ENCODE data around the gene RAD52. TPM values are rescaled to one million over a fixed set of nuclear protein-coding genes. Genes with fewer than 3 reads are reported as not detected.
A peak's percentile ranks its signal among the peaks of the same experiment; 100 is the strongest.

The RAD52 gene
- polyA plus RNA-seq, 1 donor from 2014 or later: 25.5 TPM

GRCh38 chr12:997505-997904 lies 48.0 kb upstream of the RAD52 start:
- Histone ChIP-seq H3F3A (ENCODE audit: insufficient read depth, low read length, poor library complexity, severe bottlenecking) (no peaks in the 10 kb centered on the region), H3K9me2 (ENCODE audit: insufficient read depth, low read length) (no peaks in the 10 kb centered on the region), H3K9me3 (ENCODE audit: low read length) (no peaks in the 10 kb centered on the region), H3K9ac (ENCODE audit: low read length) (no peak overlapping the region), H3K4me2 (ENCODE audit: low read length) (no peak overlapping the region), H3K27me3 (ENCODE audit: insufficient read depth, low read depth, low read length) (no peaks in the 10 kb centered on the region), H4K20me1 (ENCODE audit: insufficient read depth) (no peaks in the 10 kb centered on the region), H3K36me3 (ENCODE audit: insufficient read depth, low read length) (peaks cover 4% of the 10 kb centered on the region), H3K4me3 (ENCODE audit: low read length) (no peak overlapping the region), H2AFZ (ENCODE audit: low read depth, low read length) (no peak overlapping the region), H3K79me2 (replicated peaks; ENCODE audit: insufficient read depth, low read length) (peaks cover 34% of the 10 kb centered on the region), H3K27ac (ENCODE audit: low read length) (no peak overlapping the region)
- no peak for TF ChIP-seq EZH2 (IDR thresholded peaks at IDR 0.05; ENCODE audit: borderline replicate concordance, insufficient read depth, low read length, poor library complexity, severe bottlenecking)
- TF ChIP-seq SMC3 (conservative IDR thresholded peaks at IDR 0.05; ENCODE audit: poor library complexity): no peak

DNA sequence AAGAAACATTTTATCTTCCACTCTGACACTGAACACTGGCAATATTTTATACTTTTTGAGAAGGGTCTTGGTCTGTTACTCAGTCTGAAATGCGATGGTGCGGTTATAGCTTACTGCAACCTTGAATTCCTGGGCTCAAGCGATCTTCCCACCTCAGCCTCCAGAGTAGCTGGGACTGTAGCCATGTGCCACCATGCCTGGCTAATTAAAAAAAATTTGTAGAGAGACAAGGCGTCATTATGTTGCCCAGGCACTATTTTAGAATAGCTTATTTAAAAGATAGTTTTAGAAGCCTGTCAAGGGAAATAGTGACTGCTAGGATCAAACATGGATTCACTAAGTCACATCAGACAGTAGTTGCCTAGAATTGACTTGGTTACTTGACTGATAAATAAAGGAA lies 47.4 kb upstream of the RAD52 start:
- Histone ChIP-seq H3K9ac (ENCODE audit: low read length) (no peak overlapping the region), H4K20me1 (ENCODE audit: insufficient read depth) (no peaks in the 10 kb centered on the region), H2AFZ (ENCODE audit: low read depth, low read length) (no peak overlapping the region), H3K36me3 (ENCODE audit: insufficient read depth, low read length) (peaks cover 4% of the 10 kb centered on the region), H3K79me2 (replicated peaks; ENCODE audit: insufficient read depth, low read length) (peaks cover 38% of the 10 kb centered on the region), H3K27me3 (ENCODE audit: insufficient read depth, low read depth, low read length) (no peaks in the 10 kb centered on the region), H3K9me2 (ENCODE audit: insufficient read depth, low read length) (no peaks in the 10 kb centered on the region), H3F3A (ENCODE audit: insufficient read depth, low read length, poor library complexity, severe bottlenecking) (no peaks in the 10 kb centered on the region), H3K27ac (ENCODE audit: low read length) (no peak overlapping the region), H3K4me2 (ENCODE audit: low read length) (no peak overlapping the region), H3K9me3 (ENCODE audit: low read length) (no peaks in the 10 kb centered on the region), H3K4me3 (ENCODE audit: low read length) (no peak overlapping the region)
- no peak for TF ChIP-seq MXI1 (conservative IDR thresholded peaks at IDR 0.05; ENCODE audit: poor library complexity, severe bottlenecking)
- TF ChIP-seq TAF1 (IDR thresholded peaks at IDR 0.05; ENCODE audit: low read depth): no peak

DNA sequence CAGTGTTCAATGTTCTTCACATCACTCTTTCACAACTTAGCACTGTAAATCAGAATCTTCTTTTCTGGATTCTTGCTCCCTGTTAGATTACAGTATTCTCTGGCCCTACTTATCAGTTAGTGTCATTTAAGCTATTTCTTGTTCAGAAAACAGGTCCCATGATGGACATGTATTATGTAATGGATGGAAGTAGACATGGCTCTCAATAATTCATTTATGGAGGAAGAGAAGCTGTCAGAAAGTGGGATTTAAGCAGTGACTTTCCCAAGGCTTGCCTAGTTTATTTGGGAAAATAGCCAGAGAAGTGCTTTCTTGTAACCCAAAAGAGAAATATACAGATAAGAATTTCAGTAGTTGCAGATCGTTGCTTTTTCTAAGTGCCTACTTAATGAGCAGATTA lies 43.2 kb upstream of the RAD52 start:
- no peaks in the 10 kb centered on the region for H3K27me3 ChIP-seq (ENCODE audit: insufficient read depth, low read depth, low read length)
- H3F3A ChIP-seq (ENCODE audit: insufficient read depth, low read length, poor library complexity, severe bottlenecking): no peaks in the 10 kb centered on the region
- peaks cover 52% of the 10 kb centered on the region for H3K79me2 ChIP-seq (replicated peaks; ENCODE audit: insufficient read depth, low read length)
- H3K9ac ChIP-seq (ENCODE audit: low read length): no peak overlapping the region
- no peak for TF ChIP-seq EP300 (conservative IDR thresholded peaks at IDR 0.05; ENCODE audit: poor library complexity, severe bottlenecking)
- TF ChIP-seq MXI1 (conservative IDR thresholded peaks at IDR 0.05; ENCODE audit: poor library complexity, severe bottlenecking): no peak
- TF ChIP-seq POLR2AphosphoS5 (IDR thresholded peaks at IDR 0.05): no peak
- no peak for TF ChIP-seq EZH2 (IDR thresholded peaks at IDR 0.05; ENCODE audit: borderline replicate concordance, insufficient read depth, low read length, poor library complexity, severe bottlenecking)
- TF ChIP-seq TAF1 (IDR thresholded peaks at IDR 0.05; ENCODE audit: low read depth): no peak
- no peaks in the 10 kb centered on the region for H4K20me1 ChIP-seq (ENCODE audit: insufficient read depth)
- no peaks in the 10 kb centered on the region for H3K9me2 ChIP-seq (ENCODE audit: insufficient read depth, low read length)
- H3K36me3 ChIP-seq (ENCODE audit: insufficient read depth, low read length): no peaks in the 10 kb centered on the region
- H3K27ac ChIP-seq (ENCODE audit: low read length): no peak overlapping the region
- no peaks in the 10 kb centered on the region for H3K9me3 ChIP-seq (ENCODE audit: low read length)
- no peak overlapping the region for H2AFZ ChIP-seq (ENCODE audit: low read depth, low read length)
- peak overlapping the region; percentile 75 for H3K4me3 ChIP-seq (ENCODE audit: low read length)
- H3K4me2 ChIP-seq (ENCODE audit: low read length): peak overlapping the region; percentile 76

- Histone ChIP-seq H3K9me2 (ENCODE audit: insufficient read depth, low read length) (no peaks in the 10 kb centered on the region), H3K79me2 (replicated peaks; ENCODE audit: insufficient read depth, low read length) (peaks cover 48% of the 10 kb centered on the region), H3K27me3 (ENCODE audit: insufficient read depth, low read depth, low read length) (no peaks in the 10 kb centered on the region), H3K4me3 (ENCODE audit: low read length) (peak overlapping the region; percentile 75), H3F3A (ENCODE audit: insufficient read depth, low read length, poor library complexity, severe bottlenecking) (no peaks in the 10 kb centered on the region), H3K9ac (ENCODE audit: low read length) (peak overlapping the region; percentile 93), H3K36me3 (ENCODE audit: insufficient read depth, low read length) (no peaks in the 10 kb centered on the region), H3K27ac (ENCODE audit: low read length) (peak overlapping the region; percentile 81), H4K20me1 (ENCODE audit: insufficient read depth) (no peaks in the 10 kb centered on the region), H3K4me2 (ENCODE audit: low read length) (peak overlapping the region; percentile 76), H2AFZ (ENCODE audit: low read depth, low read length) (peak overlapping the region; percentile 51), H3K9me3 (ENCODE audit: low read length) (no peaks in the 10 kb centered on the region)
- TF ChIP-seq, protein P1, sequence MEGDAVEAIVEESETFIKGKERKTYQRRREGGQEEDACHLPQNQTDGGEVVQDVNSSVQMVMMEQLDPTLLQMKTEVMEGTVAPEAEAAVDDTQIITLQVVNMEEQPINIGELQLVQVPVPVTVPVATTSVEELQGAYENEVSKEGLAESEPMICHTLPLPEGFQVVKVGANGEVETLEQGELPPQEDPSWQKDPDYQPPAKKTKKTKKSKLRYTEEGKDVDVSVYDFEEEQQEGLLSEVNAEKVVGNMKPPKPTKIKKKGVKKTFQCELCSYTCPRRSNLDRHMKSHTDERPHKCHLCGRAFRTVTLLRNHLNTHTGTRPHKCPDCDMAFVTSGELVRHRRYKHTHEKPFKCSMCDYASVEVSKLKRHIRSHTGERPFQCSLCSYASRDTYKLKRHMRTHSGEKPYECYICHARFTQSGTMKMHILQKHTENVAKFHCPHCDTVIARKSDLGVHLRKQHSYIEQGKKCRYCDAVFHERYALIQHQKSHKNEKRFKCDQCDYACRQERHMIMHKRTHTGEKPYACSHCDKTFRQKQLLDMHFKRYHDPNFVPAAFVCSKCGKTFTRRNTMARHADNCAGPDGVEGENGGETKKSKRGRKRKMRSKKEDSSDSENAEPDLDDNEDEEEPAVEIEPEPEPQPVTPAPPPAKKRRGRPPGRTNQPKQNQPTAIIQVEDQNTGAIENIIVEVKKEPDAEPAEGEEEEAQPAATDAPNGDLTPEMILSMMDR (IDR thresholded peaks at IDR 0.05; ENCODE audit: poor library complexity, severe bottlenecking): no peak
- TF ChIP-seq TAF1 (IDR thresholded peaks at IDR 0.05; ENCODE audit: low read depth): no peak
- TF ChIP-seq EP300 (conservative IDR thresholded peaks at IDR 0.05; ENCODE audit: poor library complexity, severe bottlenecking): no peak
- no peak for TF ChIP-seq EZH2 (IDR thresholded peaks at IDR 0.05; ENCODE audit: borderline replicate concordance, insufficient read depth, low read length, poor library complexity, severe bottlenecking)
- TF ChIP-seq MXI1 (conservative IDR thresholded peaks at IDR 0.05; ENCODE audit: poor library complexity, severe bottlenecking): no peak
- TF ChIP-seq, protein P2, sequence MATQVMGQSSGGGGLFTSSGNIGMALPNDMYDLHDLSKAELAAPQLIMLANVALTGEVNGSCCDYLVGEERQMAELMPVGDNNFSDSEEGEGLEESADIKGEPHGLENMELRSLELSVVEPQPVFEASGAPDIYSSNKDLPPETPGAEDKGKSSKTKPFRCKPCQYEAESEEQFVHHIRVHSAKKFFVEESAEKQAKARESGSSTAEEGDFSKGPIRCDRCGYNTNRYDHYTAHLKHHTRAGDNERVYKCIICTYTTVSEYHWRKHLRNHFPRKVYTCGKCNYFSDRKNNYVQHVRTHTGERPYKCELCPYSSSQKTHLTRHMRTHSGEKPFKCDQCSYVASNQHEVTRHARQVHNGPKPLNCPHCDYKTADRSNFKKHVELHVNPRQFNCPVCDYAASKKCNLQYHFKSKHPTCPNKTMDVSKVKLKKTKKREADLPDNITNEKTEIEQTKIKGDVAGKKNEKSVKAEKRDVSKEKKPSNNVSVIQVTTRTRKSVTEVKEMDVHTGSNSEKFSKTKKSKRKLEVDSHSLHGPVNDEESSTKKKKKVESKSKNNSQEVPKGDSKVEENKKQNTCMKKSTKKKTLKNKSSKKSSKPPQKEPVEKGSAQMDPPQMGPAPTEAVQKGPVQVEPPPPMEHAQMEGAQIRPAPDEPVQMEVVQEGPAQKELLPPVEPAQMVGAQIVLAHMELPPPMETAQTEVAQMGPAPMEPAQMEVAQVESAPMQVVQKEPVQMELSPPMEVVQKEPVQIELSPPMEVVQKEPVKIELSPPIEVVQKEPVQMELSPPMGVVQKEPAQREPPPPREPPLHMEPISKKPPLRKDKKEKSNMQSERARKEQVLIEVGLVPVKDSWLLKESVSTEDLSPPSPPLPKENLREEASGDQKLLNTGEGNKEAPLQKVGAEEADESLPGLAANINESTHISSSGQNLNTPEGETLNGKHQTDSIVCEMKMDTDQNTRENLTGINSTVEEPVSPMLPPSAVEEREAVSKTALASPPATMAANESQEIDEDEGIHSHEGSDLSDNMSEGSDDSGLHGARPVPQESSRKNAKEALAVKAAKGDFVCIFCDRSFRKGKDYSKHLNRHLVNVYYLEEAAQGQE (IDR thresholded peaks at IDR 0.05; ENCODE audit: borderline replicate concordance): no peak
- no peak for TF ChIP-seq RAD21 (conservative IDR thresholded peaks at IDR 0.05)
- no peak for TF ChIP-seq POLR2AphosphoS5 (IDR thresholded peaks at IDR 0.05)
- TF ChIP-seq SMC3 (conservative IDR thresholded peaks at IDR 0.05; ENCODE audit: poor library complexity): no peak
These were observed 42.1 kb upstream of the RAD52 start for GRCh38 chr12:991350-992333.

Data from neural cell (in vitro differentiated cells).